K562 (cell line): ENCODE results near the gene HIVEP2. TPM values are rescaled to one million over a fixed set of nuclear protein-coding genes. Genes with fewer than 3 reads are reported as not detected.

Source experiments
- ATAC-seq: fragments of 200-7000 bp; cut with Tn5 transposase; 3 replicates; pipeline ENCODE4 v1.9.1; 2020; ENCODE audit warnings: moderate library complexity
- BruUV-seq: library from RNA; stranded (reverse); fragments of 400-500 nt; replicated peaks from 2 replicates; lab custom pipeline; 2021; lab: Mats Ljungman, UMichigan
- CTCF ChIA-PET: fragments of 300-600 bp; formaldehyde crosslinking; extraction: SDS; loops from one replicate; lab custom pipeline; 2021; ENCODE audit warnings: low intra/inter-chr PET ratio; lab: Yijun Ruan, JAX
- POLR2A ChIA-PET: fragments of 300-600, 350-650 bp; sonication (Branson Sonifier 250); formaldehyde crosslinking; extraction: SDS; loops from one replicate; lab custom pipeline; 2021; ENCODE audit warnings: antibody characterized with exemption, inconsistent platforms; lab: Yijun Ruan, JAX
- DNase-seq, 4 experiments: peaks; one replicate each; pipeline versions ENCODE4 v3.0.0 to v3.0.0-alpha.2; 2011 to 2018; ENCODE audit warnings: low spot score in 3 of 4, mixed read lengths in 3 of 4; ENCODE audit errors: extremely low read depth in 1 of 4
- FAIRE-seq: peaks from 2 replicates; lab custom pipeline; 2011; peaks lifted over from hg19 to GRCh38; lab: Jason Lieb, UNC
- H2AFZ ChIP-seq: 2 replicates; pipeline ENCODE4 v1.6.0; 2011; ENCODE audit warnings: low read depth, low read length, control low read depth, inconsistent platforms
- H3K27ac ChIP-seq: fragments of 200-600 bp; 3 replicates; pipeline ENCODE4 v1.8.0; 2011; ENCODE audit warnings: low read depth, mild to moderate bottlenecking, control low read depth, inconsistent platforms, low read length, moderate library complexity, mixed read lengths; ENCODE audit errors: extremely low read depth
- H3K27me3 ChIP-seq, 2 experiments: fragments of 300-600 bp in 1 of 2; 2 replicates in 1 of 2; 3 replicates in 1 of 2; pipeline versions ENCODE4 v1.6.0 to v1.8.0; 2011; ENCODE audit warnings: inconsistent platforms in 2 of 2, low read length in 2 of 2, mild to moderate bottlenecking in 1 of 2, mixed read lengths in 1 of 2, moderate library complexity in 1 of 2; ENCODE audit not compliant: control insufficient read depth in 2 of 2, insufficient read depth in 2 of 2
- H3K36me3 ChIP-seq: fragments of 300-600 bp; 3 replicates; pipeline ENCODE4 v1.8.0; 2011; ENCODE audit warnings: mild to moderate bottlenecking, low read length, inconsistent platforms; ENCODE audit not compliant: control insufficient read depth, insufficient read depth
- H3K4me1 ChIP-seq, 2 experiments: fragments of 200-600 bp in 1 of 2; replicated peaks in 1 of 2; 2 replicates in 1 of 2; 3 replicates in 1 of 2; pipeline versions ENCODE4 v1.5.1 to v1.8.0; 2011; ENCODE audit warnings: inconsistent platforms in 2 of 2, low read length in 2 of 2, mild to moderate bottlenecking in 1 of 2, mixed read lengths in 1 of 2, moderate library complexity in 1 of 2; ENCODE audit not compliant: control insufficient read depth in 2 of 2, insufficient read depth in 2 of 2
- H3K4me2 ChIP-seq: 2 replicates; pipeline ENCODE4 v1.6.1; 2011; ENCODE audit warnings: low read length, control low read depth, inconsistent platforms, mixed read lengths; ENCODE audit not compliant: insufficient read depth
- H3K4me3 ChIP-seq: fragments of 200-600 bp; sonication (generic), shearing (Covaris generic); 2 replicates; pipeline ENCODE4 v1.5.1; 2016; ENCODE audit warnings: control low read depth, inconsistent platforms
- H3K79me2 ChIP-seq: fragments of 200-600 bp; 3 replicates; pipeline ENCODE4 v1.8.0; 2011; ENCODE audit warnings: low read length, inconsistent platforms; ENCODE audit not compliant: control insufficient read depth, insufficient read depth
- H3K9ac ChIP-seq, 2 experiments: 2 replicates each; pipeline versions ENCODE4 v1.6.0 to v1.6.1; 2011; ENCODE audit warnings: low read depth in 2 of 2, low read length in 2 of 2, control low read depth in 1 of 2, inconsistent platforms in 1 of 2, mild to moderate bottlenecking in 1 of 2, mixed read lengths in 1 of 2; ENCODE audit not compliant: insufficient read depth in 1 of 2
- H3K9me1 ChIP-seq: one replicate; pipeline ENCODE4 v1.6.0; 2011; ENCODE audit warnings: inconsistent platforms, mild to moderate bottlenecking, low read length, moderate library complexity; ENCODE audit not compliant: control insufficient read depth, insufficient read depth
- H3K9me3 ChIP-seq: replicated peaks from 2 replicates; pipeline ENCODE4 v1.5.1; 2011; ENCODE audit warnings: low read depth, low read length, inconsistent platforms; ENCODE audit not compliant: control insufficient read depth, insufficient read depth
- H4K20me1 ChIP-seq: replicated peaks from 2 replicates; pipeline ENCODE4 v1.6.1; 2011; ENCODE audit warnings: low read length, inconsistent platforms, mixed read lengths; ENCODE audit not compliant: control insufficient read depth, insufficient read depth
- C11orf30 ChIP-seq: fragments of 450-650 bp; IDR thresholded peaks from 2 replicates; pipeline ENCODE4 v1.6.1; 2016; ENCODE audit warnings: low read depth, mild to moderate bottlenecking
- EP300 ChIP-seq: IDR thresholded peaks from 2 replicates; pipeline ENCODE4 v1.6.1; 2012; ENCODE audit warnings: low read length, improper control_type of control experiment
- ERF ChIP-seq: fragments of 450-650 bp; formaldehyde crosslinking; IDR thresholded peaks from 2 replicates; pipeline ENCODE4 v1.4.0; 2020; ENCODE audit warnings: mild to moderate bottlenecking, mixed read lengths
- ESRRA ChIP-seq: fragments of 450-650 bp; IDR thresholded peaks from 2 replicates; pipeline ENCODE4 v1.6.1; 2014; ENCODE audit warnings: low read depth, mild to moderate bottlenecking, moderate library complexity, borderline replicate concordance
- LCOR ChIP-seq: sonication (generic); formaldehyde crosslinking; IDR thresholded peaks from 2 replicates; pipeline ENCODE4 v1.8.0; 2022; ENCODE audit warnings: mild to moderate bottlenecking, missing genetic modification reagents
- MBD2 ChIP-seq: sonication (generic); IDR thresholded peaks from 2 replicates; pipeline ENCODE4 v1.6.1; 2016; ENCODE audit warnings: low read depth, borderline replicate concordance
- MEF2D ChIP-seq: conservative IDR thresholded peaks from 2 replicates; pipeline ENCODE4 v1.6.1; 2016; ENCODE audit warnings: low read depth, missing genetic modification characterization, missing compliant biosample characterization
- PYGO2 ChIP-seq: fragments of 450-650 bp; IDR thresholded peaks from 2 replicates; pipeline ENCODE4 v1.6.1; 2016; ENCODE audit warnings: mild to moderate bottlenecking, missing genetic modification characterization, moderate library complexity, missing compliant biosample characterization
- RBM15 ChIP-seq: fragments of 200-400 bp; formaldehyde crosslinking; IDR thresholded peaks from 2 replicates; pipeline ENCODE4 v1.6.1; 2018; ENCODE audit warnings: mild to moderate bottlenecking, low read length, moderate library complexity; ENCODE audit not compliant: insufficient read depth
- RBM39 ChIP-seq: fragments of 200-400 bp; formaldehyde crosslinking; optimal IDR thresholded peaks from 2 replicates; pipeline ENCODE3; 2018; ENCODE audit warnings: low read depth, low read length
- ZFP91 ChIP-seq: sonication (generic); formaldehyde crosslinking; IDR thresholded peaks from 2 replicates; pipeline ENCODE4 v1.8.0; 2022; ENCODE audit warnings: mild to moderate bottlenecking, missing genetic modification reagents
- ZNF224 ChIP-seq: sonication (generic); formaldehyde crosslinking; IDR thresholded peaks from 2 replicates; pipeline ENCODE4 v1.8.0; 2022; ENCODE audit warnings: mild to moderate bottlenecking, missing genetic modification reagents
- ZNF347 ChIP-seq: fragments of 450-650 bp; formaldehyde crosslinking; IDR thresholded peaks from 2 replicates; pipeline ENCODE4 v1.4.0; 2020; ENCODE audit warnings: low read depth, mild to moderate bottlenecking, moderate library complexity
- ZNF398 ChIP-seq: fragments of 250-450 bp; sonication (Bioruptor Pico); IDR thresholded peaks from 2 replicates; pipeline ENCODE4 v1.8.0; 2021; ENCODE audit warnings: moderate library complexity, mild to moderate bottlenecking, inconsistent platforms
- WGBS: fragments of 100-300 bp; shearing (Covaris generic); methylation state at CpG from one replicate; pipeline ENCODE4 v1.1.6; 2016; ENCODE audit warnings: low coverage, mixed read lengths; ENCODE audit not compliant: insufficient coverage; ENCODE audit errors: missing lambda C conversion rate; 5-methylcytosine and 5-hydroxymethylcytosine counted together
- in situ Hi-C: fragments of 300-500 bp; cut with MboI; formaldehyde crosslinking; loops from 4 replicates; pipeline ENCODE4 v1.15.0; 2018; ENCODE audit warnings: inconsistent platforms, mixed read lengths
- intact Hi-C: fragments of 100-400 bp; cut with micrococcal nuclease; formaldehyde crosslinking; loops from 2 replicates; pipeline ENCODE4 v1.14.2; 2022
- polyA plus RNA-seq, 8 experiments: library from polyadenylated mRNA; depleted of rRNA in 4 of 8; stranded (reverse) in 5 of 8; unstranded in 3 of 8; fragments of >200 nt; fragmentation: Nextera tagmentation in 2 of 8; fragmentation: Illumina TruSeq in 1 of 8; extraction: Ambion mirVana in 2 of 8; extraction: Trizol in 1 of 8; gene quantifications; 2 replicates each; pipeline versions ENCODE4 v1.2.1 to v1.2.3, GENCODE V29; 2011 to 2014; ENCODE audit warnings: inconsistent platforms in 1 of 8, missing spikeins in 1 of 8
- total RNA-seq, 7 experiments: library from RNA; depleted of rRNA in 6 of 7; stranded (reverse); fragments of >200 nt in 6 of 7; fragmentation: Illumina TruSeq in 2 of 7; extraction: Trizol in 2 of 7; gene quantifications; 2 replicates each; pipeline versions ENCODE4 v1.2.1 to v1.2.3, GENCODE V29; 2011 to 2021; ENCODE audit warnings: low replicate concordance in 1 of 7

The HIVEP2 gene
- total and polyA plus RNA-seq, 9 of the 15 experiments (the other 6 are each of a cell fraction or from before 2014, with no cell fraction given), result under 0.01 to 1.2 (median 0.31) TPM

GRCh38 chr6:142706210-142706609, 238.8 kb downstream of the HIVEP2 start:
- Histone ChIP-seq H3K36me3 (no peaks in the 10 kb centered on the region), H3K27me3 (no peaks in the 10 kb centered on the region), H4K20me1 (no peaks in the 10 kb centered on the region), H3K27ac (no peak overlapping the region), H3K9me1 (no peaks in the 10 kb centered on the region), H3K9ac (no peak overlapping the region), H3K4me2 (no peak overlapping the region), H3K9me3 (no peaks in the 10 kb centered on the region), H3K4me1 (no peaks in the 10 kb centered on the region; a peak in 2 of 5 replicates)
- intact Hi-C loops, result no loop called here
- in situ Hi-C loops, result no loop called here
- 0% methylated on average over 3 of the region's 3 CpGs for WGBS
- no peak for FAIRE-seq
- ChIA-PET CTCF (no interaction called here), POLR2A (no interaction called here)
- DNase-seq, result no peak
- BruUV-seq, result no TSS peak
- no peak for ATAC-seq
- no peak for TF ChIP-seq ERF (CRISPR knock-in tag)
- no peak for TF ChIP-seq LCOR (CRISPR knock-in tag)
- no peak for TF ChIP-seq ZNF347
- no peak for TF ChIP-seq EP300
- TF ChIP-seq ZNF398 (CRISPR knock-in tag), result no peak
- no peak for TF ChIP-seq PYGO2
- TF ChIP-seq ZNF224 (CRISPR knock-in tag), result no peak
- TF ChIP-seq RBM15, result no peak
- TF ChIP-seq MBD2, result no peak
- TF ChIP-seq ESRRA, result no peak
- no peak for TF ChIP-seq ZFP91 (CRISPR knock-in tag)
- TF ChIP-seq C11orf30, result no peak
- TF ChIP-seq MEF2D (tag), result no peak
- no peak for TF ChIP-seq RBM39
- TF ChIP-seq, all 486 proteins: peak for 0
- Histone ChIP-seq H3K79me2 (no peaks in the 10 kb centered on the region), H3K4me3 (no peak overlapping the region), H2AFZ (no peak overlapping the region)
